Measurements from ENCODE around the gene BEST1. TPM values are rescaled to one million over a fixed set of nuclear protein-coding genes. Genes with fewer than 3 reads are reported as not detected.

BEST1 gene
- total and polyA plus RNA-seq, 2 of the 13 experiments (the other 11 are each of a cell fraction or from before 2014, with no cell fraction given), result 0.09 to 0.65 TPM

DNA sequence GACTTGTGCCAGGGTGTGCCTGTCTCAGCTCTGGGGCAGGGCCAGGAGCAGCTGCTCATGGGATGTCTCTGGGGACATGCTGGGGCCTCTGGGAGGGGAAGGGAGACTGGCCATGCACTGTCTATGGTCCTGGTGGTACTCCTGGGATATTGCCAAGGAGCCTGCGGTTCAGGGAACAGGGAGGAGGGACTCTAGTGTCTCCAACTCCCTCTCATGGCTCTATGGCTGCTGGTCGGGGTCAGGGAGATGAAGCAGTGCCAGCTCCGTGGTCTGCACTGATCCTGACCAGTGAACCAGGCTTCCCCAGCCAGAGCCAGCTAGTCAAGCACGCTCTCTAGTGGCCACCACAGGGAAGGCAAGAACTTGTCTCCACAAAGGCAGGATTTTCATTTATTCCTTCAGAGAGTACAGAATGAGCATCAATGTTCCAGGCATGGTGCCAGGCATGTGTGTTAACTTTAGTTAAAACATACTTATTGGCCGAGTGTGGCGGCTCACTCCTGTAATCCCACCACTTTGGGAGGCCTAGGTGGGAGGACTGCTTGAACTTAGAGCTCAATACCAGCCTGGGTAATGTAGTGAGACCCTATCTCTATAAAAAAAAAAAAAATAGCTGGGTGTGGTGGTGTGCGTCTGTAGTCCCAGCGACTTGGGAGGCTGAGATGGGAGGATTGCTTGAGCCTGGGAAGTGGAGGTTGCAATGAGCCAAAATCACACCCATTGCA lies 2.5 kb upstream of the BEST1 start (continued):
- TF ChIP-seq SNAPC2 (CRISPR knock-in tag; IDR thresholded peaks at IDR 0.05) (no peak), ZNF160 (CRISPR knock-in tag; IDR thresholded peaks at IDR 0.05) (no peak), ZNF577 (CRISPR knock-in tag; IDR thresholded peaks at IDR 0.05; ENCODE audit: borderline replicate concordance, low read depth) (no peak), PPARG (CRISPR knock-in tag; conservative IDR thresholded peaks at IDR 0.05) (no peak), NR2F2 (IDR thresholded peaks at IDR 0.05; ENCODE audit: borderline replicate concordance, low read depth) (no peak), RARA (CRISPR knock-in tag; IDR thresholded peaks at IDR 0.05) (no peak), BCLAF1 (IDR thresholded peaks at IDR 0.05) (no peak), ZNF605 (CRISPR knock-in tag; IDR thresholded peaks at IDR 0.05) (no peak), BORCS8-MEF2B (CRISPR knock-in tag; IDR thresholded peaks at IDR 0.05) (no peak), ZNF468 (CRISPR knock-in tag; IDR thresholded peaks at IDR 0.05) (no peak), ZNF484 (CRISPR knock-in tag; IDR thresholded peaks at IDR 0.05; ENCODE audit: borderline replicate concordance, low read depth) (no peak), HOXA5 (CRISPR knock-in tag; IDR thresholded peaks at IDR 0.05) (0 out of 2 replicates have a peak, but pooled peaks have one; percentile 42), GABPA (IDR thresholded peaks at IDR 0.05; ENCODE audit: low read depth, low read length) (no peak), GABPA (CRISPR knock-in tag; IDR thresholded peaks at IDR 0.05; ENCODE audit: low read depth) (no peak), ZFYVE20 (CRISPR knock-in tag; IDR thresholded peaks at IDR 0.05; ENCODE audit: borderline replicate concordance, low read depth) (no peak)
- TF ChIP-seq, protein P1, sequence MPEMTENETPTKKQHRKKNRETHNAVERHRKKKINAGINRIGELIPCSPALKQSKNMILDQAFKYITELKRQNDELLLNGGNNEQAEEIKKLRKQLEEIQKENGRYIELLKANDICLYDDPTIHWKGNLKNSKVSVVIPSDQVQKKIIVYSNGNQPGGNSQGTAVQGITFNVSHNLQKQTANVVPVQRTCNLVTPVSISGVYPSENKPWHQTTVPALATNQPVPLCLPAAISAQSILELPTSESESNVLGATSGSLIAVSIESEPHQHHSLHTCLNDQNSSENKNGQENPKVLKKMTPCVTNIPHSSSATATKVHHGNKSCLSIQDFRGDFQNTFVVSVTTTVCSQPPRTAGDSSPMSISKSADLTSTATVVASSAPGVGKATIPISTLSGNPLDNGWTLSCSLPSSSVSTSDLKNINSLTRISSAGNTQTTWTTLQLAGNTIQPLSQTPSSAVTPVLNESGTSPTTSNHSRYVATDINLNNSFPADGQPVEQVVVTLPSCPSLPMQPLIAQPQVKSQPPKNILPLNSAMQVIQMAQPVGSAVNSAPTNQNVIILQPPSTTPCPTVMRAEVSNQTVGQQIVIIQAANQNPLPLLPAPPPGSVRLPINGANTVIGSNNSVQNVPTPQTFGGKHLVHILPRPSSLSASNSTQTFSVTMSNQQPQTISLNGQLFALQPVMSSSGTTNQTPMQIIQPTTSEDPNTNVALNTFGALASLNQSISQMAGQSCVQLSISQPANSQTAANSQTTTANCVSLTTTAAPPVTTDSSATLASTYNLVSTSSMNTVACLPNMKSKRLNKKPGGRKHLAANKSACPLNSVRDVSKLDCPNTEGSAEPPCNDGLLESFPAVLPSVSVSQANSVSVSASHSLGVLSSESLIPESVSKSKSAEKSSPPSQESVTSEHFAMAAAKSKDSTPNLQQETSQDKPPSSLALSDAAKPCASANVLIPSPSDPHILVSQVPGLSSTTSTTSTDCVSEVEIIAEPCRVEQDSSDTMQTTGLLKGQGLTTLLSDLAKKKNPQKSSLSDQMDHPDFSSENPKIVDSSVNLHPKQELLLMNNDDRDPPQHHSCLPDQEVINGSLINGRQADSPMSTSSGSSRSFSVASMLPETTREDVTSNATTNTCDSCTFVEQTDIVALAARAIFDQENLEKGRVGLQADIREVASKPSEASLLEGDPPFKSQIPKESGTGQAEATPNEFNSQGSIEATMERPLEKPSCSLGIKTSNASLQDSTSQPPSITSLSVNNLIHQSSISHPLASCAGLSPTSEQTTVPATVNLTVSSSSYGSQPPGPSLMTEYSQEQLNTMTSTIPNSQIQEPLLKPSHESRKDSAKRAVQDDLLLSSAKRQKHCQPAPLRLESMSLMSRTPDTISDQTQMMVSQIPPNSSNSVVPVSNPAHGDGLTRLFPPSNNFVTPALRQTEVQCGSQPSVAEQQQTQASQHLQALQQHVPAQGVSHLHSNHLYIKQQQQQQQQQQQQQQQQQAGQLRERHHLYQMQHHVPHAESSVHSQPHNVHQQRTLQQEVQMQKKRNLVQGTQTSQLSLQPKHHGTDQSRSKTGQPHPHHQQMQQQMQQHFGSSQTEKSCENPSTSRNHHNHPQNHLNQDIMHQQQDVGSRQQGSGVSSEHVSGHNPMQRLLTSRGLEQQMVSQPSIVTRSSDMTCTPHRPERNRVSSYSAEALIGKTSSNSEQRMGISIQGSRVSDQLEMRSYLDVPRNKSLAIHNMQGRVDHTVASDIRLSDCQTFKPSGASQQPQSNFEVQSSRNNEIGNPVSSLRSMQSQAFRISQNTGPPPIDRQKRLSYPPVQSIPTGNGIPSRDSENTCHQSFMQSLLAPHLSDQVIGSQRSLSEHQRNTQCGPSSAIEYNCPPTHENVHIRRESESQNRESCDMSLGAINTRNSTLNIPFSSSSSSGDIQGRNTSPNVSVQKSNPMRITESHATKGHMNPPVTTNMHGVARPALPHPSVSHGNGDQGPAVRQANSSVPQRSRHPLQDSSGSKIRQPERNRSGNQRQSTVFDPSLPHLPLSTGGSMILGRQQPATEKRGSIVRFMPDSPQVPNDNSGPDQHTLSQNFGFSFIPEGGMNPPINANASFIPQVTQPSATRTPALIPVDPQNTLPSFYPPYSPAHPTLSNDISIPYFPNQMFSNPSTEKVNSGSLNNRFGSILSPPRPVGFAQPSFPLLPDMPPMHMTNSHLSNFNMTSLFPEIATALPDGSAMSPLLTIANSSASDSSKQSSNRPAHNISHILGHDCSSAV (CRISPR knock-in tag; IDR thresholded peaks at IDR 0.05; ENCODE audit: borderline replicate concordance), result no peak
- TF ChIP-seq, protein P2, sequence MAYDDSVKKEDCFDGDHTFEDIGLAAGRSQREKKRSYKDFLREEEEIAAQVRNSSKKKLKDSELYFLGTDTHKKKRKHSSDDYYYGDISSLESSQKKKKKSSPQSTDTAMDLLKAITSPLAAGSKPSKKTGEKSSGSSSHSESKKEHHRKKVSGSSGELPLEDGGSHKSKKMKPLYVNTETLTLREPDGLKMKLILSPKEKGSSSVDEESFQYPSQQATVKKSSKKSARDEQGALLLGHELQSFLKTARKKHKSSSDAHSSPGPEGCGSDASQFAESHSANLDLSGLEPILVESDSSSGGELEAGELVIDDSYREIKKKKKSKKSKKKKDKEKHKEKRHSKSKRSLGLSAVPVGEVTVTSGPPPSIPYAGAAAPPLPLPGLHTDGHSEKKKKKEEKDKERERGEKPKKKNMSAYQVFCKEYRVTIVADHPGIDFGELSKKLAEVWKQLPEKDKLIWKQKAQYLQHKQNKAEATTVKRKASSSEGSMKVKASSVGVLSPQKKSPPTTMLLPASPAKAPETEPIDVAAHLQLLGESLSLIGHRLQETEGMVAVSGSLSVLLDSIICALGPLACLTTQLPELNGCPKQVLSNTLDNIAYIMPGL (CRISPR knock-in tag; IDR thresholded peaks at IDR 0.05; ENCODE audit: borderline replicate concordance in 1 of 2, low read depth in 1 of 2), result peak; percentile 55 to 56; a peak in 1 of 4 replicates
